Measurements from ENCODE around the gene CCK.
"Not testable (repeated sequence)": the region's sequence is repeated elsewhere in the genome, so short reads cannot be mapped to it uniquely, and the experiment has no call there.

CCK gene, protein sequence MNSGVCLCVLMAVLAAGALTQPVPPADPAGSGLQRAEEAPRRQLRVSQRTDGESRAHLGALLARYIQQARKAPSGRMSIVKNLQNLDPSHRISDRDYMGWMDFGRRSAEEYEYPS

DNA sequence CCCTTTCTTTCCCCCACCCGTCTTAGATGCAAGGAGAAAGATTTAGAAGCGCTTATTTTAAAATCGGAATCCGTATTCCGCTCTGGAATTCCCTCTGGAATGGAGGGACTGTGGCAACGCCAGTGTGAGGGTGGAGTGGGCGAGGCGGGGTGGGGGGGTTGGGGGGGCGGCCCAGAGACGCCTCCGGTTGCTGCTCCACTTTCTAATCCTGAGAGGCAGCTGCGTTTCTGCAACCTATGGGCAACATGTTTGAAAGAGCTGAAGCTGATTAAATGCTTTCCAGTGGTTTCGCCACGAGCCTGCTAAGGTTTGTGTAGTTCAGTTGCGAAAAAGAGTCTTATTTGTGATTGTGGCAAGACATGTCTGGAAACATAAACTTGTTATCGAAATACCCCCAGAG is at the start of gene CCK:
Gene CCK, minus strand, starts transcription at position 101 of the 400 bp plus-strand sequence. CDS start 2,555 bp downstream, outside the sequence.
- DNase-seq (ENCODE audit: low read depth in 2 of 2): no peak

DNA sequence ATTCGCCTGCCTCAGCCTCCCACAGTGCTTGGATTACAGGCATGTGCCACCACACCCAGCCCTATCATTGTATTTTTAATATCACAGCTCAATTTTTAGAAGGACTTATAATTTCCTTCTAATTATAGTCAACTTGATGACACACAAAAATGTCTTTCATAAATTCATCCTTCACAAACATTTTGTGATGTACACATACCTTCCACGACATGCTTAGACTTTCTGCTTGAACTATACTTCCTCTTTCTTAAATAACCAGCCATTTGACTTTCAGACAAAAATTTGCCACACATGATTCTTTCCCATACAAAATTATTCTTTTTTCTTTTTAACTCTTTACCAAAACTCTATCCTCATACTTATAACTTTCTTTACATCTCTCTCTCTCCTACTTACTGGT is 48.4 kb upstream of the CCK start:
- no peak for DNase-seq (ENCODE audit: low read depth in 2 of 2)

DNA sequence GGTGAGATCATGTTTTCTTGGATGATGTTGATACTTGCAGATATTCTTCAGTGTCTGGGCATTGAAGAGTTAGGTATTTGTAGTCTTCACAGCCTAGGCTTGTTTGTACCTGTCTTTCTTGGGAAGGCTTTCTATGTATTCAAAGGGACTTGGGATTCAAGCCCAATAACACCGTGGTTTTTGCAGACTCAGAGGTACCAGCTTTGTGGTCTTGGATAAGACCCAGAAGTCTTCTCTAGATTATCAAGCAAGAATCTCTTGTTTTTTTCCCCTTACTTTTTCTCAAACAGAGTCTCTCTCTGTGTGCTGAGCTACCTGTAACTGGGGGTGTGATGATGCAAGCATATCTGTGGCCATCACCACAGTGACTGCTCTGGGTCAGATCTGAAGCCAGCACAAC is 42.7 kb upstream of the CCK start:
- no peak for DNase-seq (ENCODE audit: low read depth in 2 of 2)

DNA sequence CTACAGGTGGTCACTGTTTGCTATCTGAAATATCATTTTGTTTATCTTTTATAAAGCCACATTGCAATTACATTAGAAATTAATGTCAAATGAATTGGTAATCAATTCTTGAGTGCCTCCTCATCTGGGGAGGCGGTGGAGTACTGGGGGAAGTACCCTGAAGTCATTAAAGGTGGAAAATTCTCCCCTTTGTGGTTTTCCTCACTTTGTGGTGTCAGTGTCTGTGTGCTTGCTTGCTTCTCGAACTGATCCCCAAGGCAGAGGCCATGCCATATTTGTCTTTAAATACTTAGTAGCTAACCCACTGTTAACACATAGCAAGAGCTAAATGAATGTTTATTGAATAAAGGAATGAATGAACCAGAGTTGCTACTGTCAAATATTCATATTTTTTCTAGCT is 40.5 kb upstream of the CCK start:
- no peak for DNase-seq (ENCODE audit: low read depth in 2 of 2)

DNA sequence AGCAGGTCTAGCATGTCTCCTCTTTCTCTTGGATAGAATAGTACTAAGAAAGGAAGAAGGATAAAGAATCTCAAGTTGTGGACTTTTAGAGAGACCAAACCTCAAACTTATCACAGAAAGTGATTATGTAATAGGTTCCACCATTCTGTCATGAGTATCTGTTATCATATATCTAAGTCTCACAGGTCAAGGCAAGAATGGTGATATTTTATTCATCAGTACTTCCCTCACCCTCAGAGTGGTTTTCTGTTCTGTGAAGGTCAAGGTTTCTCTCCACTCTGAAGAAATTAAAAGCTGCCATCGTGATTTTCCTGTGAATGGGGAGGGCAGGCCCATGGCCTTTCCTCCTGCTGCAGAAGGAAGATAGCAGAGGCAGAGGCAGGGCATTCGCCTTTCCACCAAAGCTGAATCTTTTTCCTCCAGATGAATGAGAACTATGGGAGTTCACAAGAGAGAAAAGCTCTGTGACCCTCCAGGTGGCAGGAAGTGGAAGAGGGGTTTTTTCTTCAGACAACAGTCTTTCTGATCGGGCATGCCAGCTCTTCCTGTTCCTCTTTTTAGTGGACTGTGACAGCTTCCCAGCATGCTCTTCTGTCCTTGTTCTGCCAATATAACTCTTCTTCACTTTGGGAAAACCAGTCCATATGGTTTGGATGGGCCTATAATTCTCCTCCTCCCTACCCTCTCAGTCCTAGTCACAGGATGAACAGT is 37.1 kb upstream of the CCK start:
- DNase-seq (ENCODE audit: low read depth in 2 of 2): no peak

DNA sequence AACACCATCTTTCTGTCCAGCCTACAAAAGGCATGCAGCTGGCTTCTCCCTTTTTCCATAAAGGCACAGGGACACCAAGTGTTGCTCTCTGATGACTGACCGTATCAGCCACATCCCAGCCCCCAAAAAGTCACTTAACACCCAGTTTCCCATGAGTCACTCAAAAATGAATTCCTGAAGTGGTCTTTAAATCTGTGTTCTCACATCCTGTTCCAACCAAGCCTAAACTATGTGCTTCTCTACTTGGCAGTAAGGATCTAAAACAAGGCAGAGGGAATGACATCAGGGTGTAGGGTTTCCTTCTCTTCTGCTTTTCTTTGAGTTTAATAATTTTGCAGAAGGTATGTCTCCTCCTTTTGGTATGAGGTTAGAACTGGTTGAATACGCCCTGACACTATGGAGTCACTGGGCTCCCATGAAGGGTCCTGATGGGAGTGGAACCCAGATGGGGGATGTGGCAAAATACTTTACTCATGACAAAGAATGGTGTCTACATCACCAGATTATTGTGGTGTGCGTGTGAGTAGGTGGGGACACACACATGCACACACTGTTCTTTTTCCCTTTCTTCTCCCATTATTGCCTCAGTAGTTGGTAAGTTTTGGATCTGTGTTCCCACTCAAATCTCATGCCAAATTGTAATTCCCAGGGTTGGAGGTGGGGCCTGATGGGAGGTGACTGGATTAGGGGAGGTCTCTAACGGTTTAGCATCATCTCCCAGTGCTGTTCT is 35.6 kb upstream of the CCK start:
- DNase-seq (ENCODE audit: low read depth in 2 of 2): no peak

DNA sequence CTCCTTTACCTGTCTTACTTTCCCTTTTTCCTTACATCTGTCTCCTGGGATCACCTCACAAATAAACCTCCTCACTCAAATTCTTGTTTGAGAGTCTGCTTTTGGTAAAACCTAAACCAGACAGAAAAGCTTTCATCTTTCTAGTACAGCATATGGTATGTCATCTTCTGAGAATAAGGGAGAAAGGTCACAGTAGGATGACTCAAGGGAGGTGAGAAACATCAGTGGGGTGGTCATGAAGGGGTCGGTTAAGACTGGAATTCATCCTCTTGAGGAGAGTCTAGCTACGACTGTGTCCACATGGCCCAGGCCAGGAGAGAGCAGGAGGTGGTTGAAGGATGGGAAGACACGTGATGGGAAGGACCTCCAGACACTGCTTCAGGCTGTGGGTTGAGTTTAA is 34.8 kb upstream of the CCK start:
- no peak for DNase-seq (ENCODE audit: low read depth in 2 of 2)

DNA sequence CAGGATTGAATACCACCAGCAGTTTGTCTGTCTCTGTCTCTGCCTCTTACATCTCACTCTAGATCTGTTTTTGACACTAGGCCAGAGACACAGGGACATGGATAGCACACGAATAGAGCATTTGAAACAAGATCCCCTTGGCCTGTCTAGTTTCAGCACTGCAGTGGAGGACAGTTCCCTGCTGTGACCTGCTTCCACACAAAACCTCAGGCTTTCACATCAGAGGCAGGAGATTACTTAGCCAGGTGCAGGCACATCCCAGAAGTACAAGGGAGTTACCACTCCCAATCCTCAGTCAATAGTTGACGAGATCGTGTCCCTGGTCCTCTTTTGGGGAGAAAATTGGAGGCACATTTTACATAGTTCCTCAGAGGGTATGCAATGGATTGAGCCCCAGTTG is 34.0 kb upstream of the CCK start:
- DNase-seq (ENCODE audit: low read depth in 2 of 2): no peak

DNA sequence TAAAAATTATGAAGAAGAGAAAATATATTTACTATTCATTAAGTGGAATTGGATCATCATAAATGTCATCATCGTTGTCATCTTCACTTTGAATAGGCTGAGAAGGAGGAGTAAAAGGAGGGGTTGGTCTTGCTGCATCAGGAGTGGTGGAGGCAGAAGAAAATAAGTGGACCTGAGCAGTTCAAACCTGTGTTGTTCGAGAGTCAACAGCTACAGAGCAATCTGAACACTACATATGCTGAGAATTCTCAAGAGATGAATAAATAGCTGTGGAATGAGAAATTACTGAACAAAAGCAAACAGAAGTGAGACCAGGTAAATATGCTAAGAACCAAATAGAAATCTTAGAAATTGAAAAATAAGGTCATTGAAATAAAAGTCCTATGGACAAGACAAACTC is 32.3 kb upstream of the CCK start:
- DNase-seq (ENCODE audit: low read depth in 2 of 2): no peak

DNA sequence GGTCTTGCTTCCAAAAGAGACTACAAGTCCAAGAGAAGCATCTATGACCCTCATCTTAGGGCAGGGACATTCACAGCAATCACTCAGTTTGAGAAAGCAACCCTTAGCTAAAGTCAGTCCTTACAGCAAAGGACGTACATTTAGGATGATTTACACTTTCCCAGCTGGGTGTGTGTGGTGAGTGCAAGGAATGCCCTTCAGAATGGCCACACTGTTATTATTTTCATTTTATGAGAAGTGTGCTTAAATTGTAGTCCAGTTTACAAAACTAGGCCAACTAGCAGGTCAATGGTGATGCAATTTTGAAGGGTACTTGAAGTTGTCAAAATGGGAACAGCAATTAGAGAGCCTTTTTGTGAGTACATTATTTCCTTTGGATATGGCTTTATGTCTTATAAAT is 26.0 kb upstream of the CCK start:
- DNase-seq (ENCODE audit: low read depth in 2 of 2): no peak

DNA sequence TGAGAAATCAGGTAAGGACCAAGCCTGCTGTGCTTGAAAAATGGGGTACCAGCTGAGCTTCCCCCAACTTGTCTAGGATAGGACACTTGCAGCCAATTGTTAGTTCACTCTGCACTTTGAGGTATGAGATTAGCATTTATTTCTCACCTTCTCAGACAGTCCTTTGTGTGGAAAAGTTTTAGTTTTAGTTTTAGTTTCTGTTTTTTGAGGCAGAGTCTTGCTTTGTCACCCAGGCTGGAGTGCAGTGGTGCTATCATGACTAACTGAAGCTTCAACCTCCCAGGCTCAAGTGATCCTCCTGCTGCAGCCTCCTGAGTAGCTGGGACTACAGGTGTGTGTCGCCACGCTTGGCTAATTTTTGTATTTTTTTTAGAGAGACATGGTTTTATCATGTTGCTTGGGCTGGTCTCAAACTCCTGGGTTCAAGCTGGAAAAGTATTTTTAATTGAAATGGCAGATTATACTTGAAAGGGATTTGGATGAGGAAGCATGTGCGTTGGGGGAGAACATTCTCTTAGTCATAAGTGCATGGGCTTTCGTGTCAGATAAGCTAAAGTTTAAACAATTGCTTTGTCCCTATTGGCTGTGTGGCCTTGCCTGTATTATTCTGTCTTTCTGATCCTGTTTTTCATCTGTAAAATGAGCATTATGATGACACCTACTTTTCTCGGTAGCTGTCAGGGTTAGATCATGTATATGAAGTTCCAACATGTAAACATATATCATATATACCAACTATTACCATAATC is 25.2 kb upstream of the CCK start:
- DNase-seq (ENCODE audit: low read depth in 2 of 2): no peak

DNA sequence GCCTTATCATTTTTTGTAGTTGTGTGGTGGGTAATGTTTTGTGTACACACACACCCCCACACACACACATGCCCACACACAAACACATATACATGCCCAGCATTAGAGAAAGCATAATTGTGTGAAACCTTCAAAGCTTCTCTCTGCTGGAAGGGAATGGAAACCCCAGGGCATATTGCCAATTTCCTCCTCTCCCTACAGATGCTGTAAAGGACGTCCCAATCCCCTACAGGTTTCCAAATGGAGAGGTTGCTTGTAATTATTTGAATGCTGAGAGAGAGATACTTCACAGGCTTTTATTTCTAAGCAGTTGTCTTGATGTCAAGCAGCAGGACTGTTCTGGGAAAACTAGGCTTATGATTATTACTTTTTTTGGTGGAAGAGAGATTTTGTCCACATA is 23.0 kb upstream of the CCK start:
- DNase-seq (ENCODE audit: low read depth in 2 of 2): no peak

DNA sequence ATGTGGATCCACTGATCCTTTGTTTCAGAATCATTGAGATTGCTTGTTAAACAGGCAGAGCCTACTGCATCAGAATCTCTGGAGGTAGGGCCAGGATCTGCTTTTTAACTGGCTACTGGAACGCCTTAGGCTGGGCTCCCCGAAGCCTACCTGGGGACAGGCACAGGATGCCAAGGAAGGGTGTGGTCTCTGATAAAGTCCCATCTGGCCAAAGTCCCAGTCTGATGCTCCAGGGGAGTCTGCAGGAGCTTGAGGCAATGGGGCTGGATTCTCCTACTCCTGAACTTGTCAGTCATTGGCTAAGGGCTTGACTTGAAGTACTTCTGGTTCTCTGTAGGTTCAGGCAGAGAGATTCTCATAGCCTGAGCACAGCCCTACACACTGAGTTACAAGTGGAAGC is 22.4 kb upstream of the CCK start:
- no peak for DNase-seq (ENCODE audit: low read depth in 2 of 2)

DNA sequence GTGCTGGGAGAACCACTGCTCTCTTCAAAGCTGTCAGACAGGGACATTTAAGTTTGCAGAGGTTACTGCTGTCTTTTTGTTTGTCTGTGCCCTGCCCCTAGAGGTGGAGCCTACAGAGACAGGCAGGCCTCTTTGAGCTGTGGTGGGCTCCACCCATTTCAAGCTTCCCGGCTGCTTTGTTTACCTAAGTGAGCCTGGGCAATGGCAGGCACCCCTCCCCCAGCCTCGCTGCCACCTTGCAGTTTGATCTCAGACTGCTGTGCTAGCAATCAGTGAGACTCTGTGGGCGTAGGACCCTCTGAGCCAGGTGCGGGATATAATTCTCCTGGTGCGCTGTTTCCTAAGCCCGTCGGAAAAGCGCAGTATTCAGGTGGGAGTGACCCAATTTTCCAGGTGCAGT is 21.4 kb upstream of the CCK start:
- not testable (repeated sequence) for DNase-seq (ENCODE audit: low read depth in 2 of 2)

DNA sequence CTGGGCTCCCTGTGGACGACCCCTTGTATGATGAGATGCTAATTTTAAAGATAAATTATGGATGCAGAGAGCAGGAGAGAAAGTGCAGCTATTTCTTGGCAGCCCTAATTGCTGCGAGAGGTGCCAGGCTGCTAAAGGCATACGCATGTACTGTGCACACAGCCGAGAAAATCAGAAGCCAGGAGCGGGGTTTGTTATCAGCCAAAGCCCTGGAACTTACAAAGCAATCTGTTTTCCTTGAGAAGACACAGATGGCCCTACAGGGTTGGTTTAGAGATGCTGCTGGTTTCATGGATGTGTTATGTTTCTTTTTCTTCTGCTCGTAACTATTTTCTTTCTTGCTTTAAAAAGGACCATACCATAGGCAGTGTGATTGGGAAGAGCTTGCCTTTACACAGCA is 11.7 kb upstream of the CCK start:
- DNase-seq (ENCODE audit: low read depth in 2 of 2): no peak

DNA sequence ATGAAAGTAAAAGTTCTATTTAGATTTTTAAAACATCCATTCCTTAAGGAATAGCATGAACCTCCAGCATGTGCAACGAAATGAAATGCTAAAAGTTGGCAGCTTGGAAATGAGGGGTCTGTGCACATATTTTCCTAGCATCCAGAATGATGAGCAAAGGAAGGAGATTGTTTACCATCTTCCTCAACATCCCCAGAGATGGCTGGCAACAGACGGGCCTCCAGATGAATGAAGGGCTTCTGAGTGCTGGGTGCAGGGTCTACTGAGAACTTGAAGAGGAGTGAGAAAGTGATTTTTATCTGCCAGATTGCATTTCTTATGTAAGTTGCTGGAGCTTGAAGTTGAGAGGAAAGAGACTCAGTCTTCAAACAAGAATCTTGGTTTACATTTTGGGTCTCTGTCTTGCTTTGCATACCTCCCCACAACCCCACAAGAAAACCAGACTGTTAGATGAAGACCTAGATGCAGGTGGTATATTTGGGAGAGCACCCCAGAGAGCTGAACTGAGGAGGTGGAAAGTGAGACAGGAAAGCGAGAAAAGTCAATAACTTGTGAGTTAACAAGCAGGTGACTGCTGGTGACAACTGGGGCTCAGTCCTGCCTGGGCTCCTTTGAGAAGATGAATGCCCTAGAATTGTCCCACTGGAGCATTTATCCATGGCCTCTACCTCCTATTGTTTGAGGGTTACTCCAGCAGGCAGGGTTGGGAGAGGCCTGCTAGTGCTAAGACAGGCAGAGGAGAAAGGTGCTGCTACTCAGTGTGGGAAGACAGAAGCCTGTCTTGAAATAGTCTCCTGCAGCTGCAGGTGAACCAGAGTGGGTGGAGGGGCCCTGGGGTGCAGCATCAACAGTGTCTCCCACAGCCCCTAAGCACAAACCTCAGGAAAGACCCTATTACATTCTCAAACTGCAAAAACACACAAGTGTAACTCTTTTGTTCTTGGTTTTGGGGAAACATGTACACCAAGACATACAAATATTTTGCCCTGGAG is 10.5 kb upstream of the CCK start:
- no peak for DNase-seq (ENCODE audit: low read depth in 2 of 2)

DNA sequence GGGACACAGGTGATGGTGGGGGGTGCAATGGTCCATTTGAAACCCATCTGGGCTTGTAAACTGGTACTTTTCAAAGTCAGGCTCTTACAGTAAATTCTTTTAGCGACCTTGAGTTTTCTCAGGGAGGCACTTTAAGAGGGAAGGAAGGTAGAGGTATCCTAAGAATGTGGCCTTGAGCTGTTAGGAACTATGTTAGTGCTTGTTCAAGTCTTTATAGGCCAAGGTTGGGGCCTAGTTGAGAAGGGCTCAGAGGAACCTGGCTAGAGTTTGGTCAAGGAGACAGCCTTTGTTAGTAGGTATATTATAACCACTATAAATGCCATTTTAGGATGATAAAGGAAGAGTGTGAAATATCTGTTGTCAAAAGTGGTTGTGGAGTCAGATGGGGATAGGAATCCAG is 9.2 kb upstream of the CCK start:
- no peak for DNase-seq (ENCODE audit: low read depth in 2 of 2)

DNA sequence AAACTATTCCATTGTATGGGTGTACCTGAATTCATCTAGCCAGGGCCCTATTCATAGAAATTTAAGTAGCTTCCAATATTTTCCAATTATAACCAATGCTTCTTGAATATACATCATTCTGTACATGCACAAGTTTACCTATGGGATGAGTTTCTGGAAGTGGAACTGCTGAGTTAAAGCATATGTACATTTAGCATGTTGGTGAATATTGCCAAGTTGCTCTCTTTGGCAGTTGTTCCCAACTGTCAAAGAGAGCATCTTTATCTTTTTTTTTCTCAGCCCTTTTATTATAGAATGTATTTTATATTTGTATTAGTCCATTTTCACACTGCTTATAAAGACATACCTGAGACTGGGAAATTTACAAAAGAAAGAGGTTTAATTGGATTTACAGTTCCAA is 8.3 kb upstream of the CCK start:
- no peak for DNase-seq (ENCODE audit: low read depth in 2 of 2)

DNA sequence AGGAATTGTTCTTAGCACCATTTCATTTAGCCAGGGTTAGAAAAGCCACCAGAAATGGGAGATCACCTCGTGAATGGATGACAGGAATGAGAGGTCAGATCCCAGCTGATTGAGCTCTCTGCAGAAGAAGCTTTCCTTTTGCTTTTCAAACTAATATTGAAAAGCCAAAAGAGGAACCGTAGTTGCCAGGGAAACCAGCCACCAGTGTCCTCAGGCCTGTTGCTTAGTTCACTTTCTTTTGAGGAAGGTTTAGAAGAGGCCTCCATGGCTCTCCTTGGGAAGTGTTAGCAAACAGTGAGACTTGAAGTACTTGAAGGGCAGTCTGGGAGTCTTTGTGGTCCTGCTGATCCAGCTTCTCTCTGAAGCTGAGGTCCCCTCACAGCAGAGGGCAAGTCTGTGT is 7.4 kb upstream of the CCK start:
- no peak for DNase-seq (ENCODE audit: low read depth in 2 of 2)

DNA sequence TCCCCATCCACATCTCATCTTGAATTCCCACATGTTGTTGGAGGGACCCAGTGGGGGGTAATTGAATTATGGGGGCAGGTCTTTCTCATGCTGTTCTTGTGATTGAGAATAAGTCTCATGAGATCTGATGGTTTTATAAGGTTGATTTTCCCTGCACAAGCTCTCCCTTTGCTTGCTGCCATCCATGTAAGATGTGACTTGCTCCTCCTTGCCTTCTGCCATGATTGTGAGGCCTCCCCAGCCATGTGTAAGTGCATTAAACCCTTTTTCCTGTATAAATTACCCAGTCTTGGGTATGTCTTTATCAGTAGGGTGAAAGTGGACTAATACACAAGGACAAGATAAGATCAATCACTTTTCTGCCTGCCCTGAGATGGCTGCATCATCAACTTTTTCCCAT is 5.8 kb upstream of the CCK start:
- DNase-seq (ENCODE audit: low read depth in 2 of 2): no peak

DNA sequence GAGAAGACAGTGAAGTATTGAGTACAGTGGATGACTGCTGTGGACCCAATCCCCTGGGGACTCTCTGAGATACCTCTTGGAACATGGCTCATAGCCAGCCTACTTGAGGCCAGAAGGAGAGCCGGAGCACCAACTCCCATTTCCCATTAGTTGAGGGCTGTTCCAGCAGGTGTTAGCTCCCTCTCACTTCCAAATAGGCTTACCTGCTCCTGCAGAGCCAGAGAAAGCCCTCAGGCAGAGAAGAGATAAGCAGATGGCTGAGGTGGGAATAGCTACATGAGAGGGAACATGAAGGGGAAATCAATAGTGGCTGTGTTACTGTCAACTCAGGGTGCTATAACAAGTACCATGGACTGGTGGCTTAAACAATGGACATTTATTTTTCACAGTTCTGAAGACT is 4.6 kb upstream of the CCK start:
- DNase-seq (ENCODE audit: low read depth in 2 of 2): no peak

DNA sequence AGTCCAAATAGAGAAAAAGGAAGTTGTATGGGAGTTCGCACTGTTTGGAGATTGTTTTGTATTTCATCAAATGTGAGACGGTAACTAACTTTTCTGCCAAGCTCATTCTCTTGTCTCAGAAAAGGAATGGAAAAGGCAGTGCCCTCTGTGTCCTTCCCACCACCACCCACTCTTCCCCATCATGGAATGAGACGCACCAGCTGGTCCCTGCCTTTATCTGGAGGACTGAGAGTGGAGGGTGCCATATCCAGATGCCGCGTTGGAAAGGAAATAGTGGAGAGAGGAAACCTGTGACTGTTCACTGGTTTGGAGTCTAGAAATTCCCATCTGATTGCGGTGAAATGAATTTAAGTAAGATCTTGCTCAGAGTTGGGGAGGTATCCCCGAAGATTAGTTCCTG is 3.7 kb upstream of the CCK start:
- DNase-seq (ENCODE audit: low read depth in 2 of 2): no peak

Data from stimulated activated CD8-positive, alpha-beta memory T cell treated with anti-CD3 and anti-CD28 coated beads, Interleukin-2, amount 100 ng/mL, for 1 hour (primary cell).